Fibroblast of lung (primary cell): ENCODE data around the gene SLAIN2. TPM values are rescaled to one million over a fixed set of nuclear protein-coding genes. Genes with fewer than 3 reads are reported as not detected.

ENCODE experiments used
- DNase-seq, 2 donors: peaks; one replicate each; pipeline versions ENCODE4 v3.0.0 to v3.0.0-alpha.2; 2010; ENCODE audit warnings: low read depth in 2 of 2
- H2AFZ ChIP-seq: 2 replicates; pipeline ENCODE4 v1.5.1; 2012; ENCODE audit warnings: low read length, control low read depth, inconsistent platforms
- H3K27ac ChIP-seq: 2 replicates; pipeline ENCODE4 v1.5.1; 2011; ENCODE audit warnings: low read length, control low read depth; ENCODE audit not compliant: insufficient read depth
- H3K27me3 ChIP-seq: 2 replicates; pipeline ENCODE4 v1.5.1; 2011; ENCODE audit warnings: mild to moderate bottlenecking, low read length; ENCODE audit not compliant: control insufficient read depth, insufficient read depth
- H3K36me3 ChIP-seq: 2 replicates; pipeline ENCODE4 v1.5.1; 2011; ENCODE audit warnings: low read length; ENCODE audit not compliant: control insufficient read depth, insufficient read depth
- H3K4me1 ChIP-seq: 2 replicates; pipeline ENCODE4 v1.5.1; 2011; ENCODE audit warnings: low read length; ENCODE audit not compliant: control insufficient read depth, insufficient read depth; ENCODE audit errors: extremely low read depth
- H3K4me2 ChIP-seq: 2 replicates; pipeline ENCODE4 v1.5.1; 2011; ENCODE audit warnings: low read length, control low read depth; ENCODE audit not compliant: insufficient read depth; ENCODE audit errors: extremely low read depth
- H3K4me3 ChIP-seq, 4 experiments: fragments of 200-600 bp in 1 of 4; sonication (generic) in 1 of 4; replicated peaks in 1 of 4; 2 replicates each; pipeline ENCODE4 v1.5.1; 2011 to 2016; ENCODE audit warnings: low read length in 4 of 4, low read depth in 3 of 4, mild to moderate bottlenecking in 3 of 4, control low read depth in 2 of 4, inconsistent platforms in 1 of 4, mixed read lengths in 1 of 4; ENCODE audit not compliant: insufficient read depth in 1 of 4; ENCODE audit errors: control extremely low read depth in 1 of 4
- H3K79me2 ChIP-seq: 2 replicates; pipeline ENCODE4 v1.5.1; 2012; ENCODE audit warnings: mild to moderate bottlenecking, low read length, inconsistent platforms; ENCODE audit not compliant: control insufficient read depth, insufficient read depth
- H3K9ac ChIP-seq: 2 replicates; pipeline ENCODE4 v1.5.1; 2011; ENCODE audit warnings: mild to moderate bottlenecking, low read length, control low read depth; ENCODE audit not compliant: insufficient read depth
- H3K9me3 ChIP-seq: 2 replicates; pipeline ENCODE4 v1.5.1; 2012; ENCODE audit warnings: low read depth, low read length; ENCODE audit not compliant: control insufficient read depth, insufficient read depth
- H4K20me1 ChIP-seq: 2 replicates; pipeline ENCODE4 v1.5.1; 2011; ENCODE audit warnings: low read length; ENCODE audit not compliant: control insufficient read depth, insufficient read depth; ENCODE audit errors: extremely low read depth
- CTCF ChIP-seq, 2 donors: IDR thresholded peaks in 1 of 2; conservative IDR thresholded peaks in 1 of 2; 1 replicate in 1 of 2; 2 replicates in 1 of 2; pipeline ENCODE4 v1.5.1; 2011 to 2012; ENCODE audit warnings: low read length in 2 of 2, control low read depth in 1 of 2, inconsistent platforms in 1 of 2, low read depth in 1 of 2, mild to moderate bottlenecking in 1 of 2
- EZH2 ChIP-seq: IDR thresholded peaks from 2 replicates; pipeline ENCODE4 v1.5.1; 2012; ENCODE audit warnings: low read length, control low read depth, mild to moderate bottlenecking; ENCODE audit errors: missing control alignments
- polyA plus RNA-seq, 2 donors: library from polyadenylated mRNA; depleted of rRNA in 1 of 2; stranded (reverse) in 1 of 2; unstranded in 1 of 2; fragments of >200 nt; gene quantifications; 2 replicates each; pipeline ENCODE4 v1.2.1, GENCODE V29; 2011 to 2012; ENCODE audit warnings: missing spikeins in 1 of 2
- total RNA-seq: library from RNA; depleted of rRNA; stranded (reverse); fragments of >200 nt; gene quantifications from 2 replicates; pipeline ENCODE4 v1.2.1, GENCODE V29; 2014

SLAIN2 gene
- total and polyA plus RNA-seq, 2 donors (not counting 1 experiment from before 2014, with no cell fraction given), result 34.2 to 57.4 TPM

GRCh38 chr4:48343551-48343950, 2.2 kb downstream of the SLAIN2 start:
- peaks cover 13% of the 10 kb centered on the region for H3K4me1 ChIP-seq
- no peaks in the 10 kb centered on the region for H3K9me3 ChIP-seq
- H3K36me3 ChIP-seq, result no peaks in the 10 kb centered on the region
- H2AFZ ChIP-seq, result no peak overlapping the region
- peak overlapping the region; percentile 7 for H3K27ac ChIP-seq
- peaks cover 69% of the 10 kb centered on the region for H3K79me2 ChIP-seq
- DNase-seq, result peak; percentile 27 to 50
- peaks cover 7% of the 10 kb centered on the region for H4K20me1 ChIP-seq
- peak overlapping the region; percentile 91 to 99 (median 98) for H3K4me3 ChIP-seq
- no peak overlapping the region for H3K9ac ChIP-seq
- peak overlapping the region; percentile 98 for H3K4me2 ChIP-seq
- H3K27me3 ChIP-seq, result no peaks in the 10 kb centered on the region
- TF ChIP-seq CTCF (conservative IDR thresholded peaks at IDR 0.05 in 1 of 2, IDR thresholded peaks at IDR 0.05 in 1 of 2; ENCODE audit: low read depth in 1 of 2, low read length in 2 of 2), result no peak
- TF ChIP-seq EZH2, result no peak

- Histone ChIP-seq H4K20me1 (peaks cover 7% of the 10 kb centered on the region), H2AFZ (no peak overlapping the region), H3K4me1 (peaks cover 4% of the 10 kb centered on the region), H3K4me3 (no peak overlapping the region), H3K79me2 (peaks cover 89% of the 10 kb centered on the region), H3K4me2 (no peak overlapping the region), H3K9ac (no peak overlapping the region), H3K27ac (no peak overlapping the region), H3K27me3 (no peaks in the 10 kb centered on the region), H3K9me3 (no peaks in the 10 kb centered on the region), H3K36me3 (no peaks in the 10 kb centered on the region)
- TF ChIP-seq CTCF (conservative IDR thresholded peaks at IDR 0.05 in 1 of 2, IDR thresholded peaks at IDR 0.05 in 1 of 2; ENCODE audit: low read depth in 1 of 2, low read length in 2 of 2) (no peak), EZH2 (no peak)
- no peak for DNase-seq
Measured at GRCh38 chr4:48345542-48345941, 4.2 kb downstream of the SLAIN2 start.

DNA sequence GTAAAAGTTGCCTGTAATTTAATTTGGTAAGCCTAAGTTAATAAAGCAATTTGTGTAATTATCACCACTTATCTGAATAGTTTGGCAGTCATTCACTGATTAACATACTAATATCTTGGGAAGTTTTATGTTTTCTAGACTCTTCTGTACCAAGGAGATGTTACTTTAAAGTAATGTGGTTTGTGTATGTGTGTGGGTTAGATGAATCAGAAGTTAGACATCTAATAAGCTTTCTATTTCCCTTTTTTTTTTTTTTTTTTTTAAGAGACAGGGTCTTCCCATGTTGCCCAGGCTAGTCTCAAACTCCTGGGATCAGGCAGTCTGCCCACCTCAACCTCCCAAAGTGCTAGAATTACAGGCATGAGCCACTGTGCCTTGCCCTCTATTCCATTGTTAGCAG, 5.3 kb downstream of the SLAIN2 start:
- TF ChIP-seq EZH2, result no peak
- TF ChIP-seq CTCF (conservative IDR thresholded peaks at IDR 0.05 in 1 of 2, IDR thresholded peaks at IDR 0.05 in 1 of 2; ENCODE audit: low read depth in 1 of 2, low read length in 2 of 2), result no peak
- no peak overlapping the region for H3K4me2 ChIP-seq
- H3K4me3 ChIP-seq, result no peak overlapping the region
- H3K79me2 ChIP-seq, result peaks cover 99% of the 10 kb centered on the region
- H3K36me3 ChIP-seq, result no peaks in the 10 kb centered on the region
- peaks cover 4% of the 10 kb centered on the region for H3K4me1 ChIP-seq
- H2AFZ ChIP-seq, result no peak overlapping the region
- peak; percentile 27 to 63 for DNase-seq
- H3K9me3 ChIP-seq, result no peaks in the 10 kb centered on the region
- H4K20me1 ChIP-seq, result peaks cover 7% of the 10 kb centered on the region
- no peak overlapping the region for H3K27ac ChIP-seq
- no peak overlapping the region for H3K9ac ChIP-seq
- H3K27me3 ChIP-seq, result no peaks in the 10 kb centered on the region
